Trophoblast cell (in vitro differentiated cells and primary cell): ENCODE measurements around the gene AGXT2.

Experiments
- DNase-seq, 2 donors: peaks; one replicate each; pipeline ENCODE4 v3.0.0-alpha.2; 2016
- H2AFZ ChIP-seq: 2 replicates; pipeline ENCODE4 v1.6.1; 2013; ENCODE audit warnings: low read length, moderate library complexity, mild to moderate bottlenecking; ENCODE audit not compliant: insufficient read depth, poor library complexity
- H2AK5ac ChIP-seq: 2 replicates; pipeline ENCODE4 v1.6.1; 2013; ENCODE audit warnings: mild to moderate bottlenecking, low read length
- H2BK120ac ChIP-seq: 2 replicates; pipeline ENCODE4 v1.6.1; 2013; ENCODE audit warnings: low read length, mild to moderate bottlenecking, moderate library complexity; ENCODE audit not compliant: insufficient read depth, poor library complexity
- H2BK12ac ChIP-seq: 2 replicates; pipeline ENCODE4 v1.6.1; 2013; ENCODE audit warnings: mild to moderate bottlenecking, low read length, moderate library complexity
- H2BK5ac ChIP-seq: 2 replicates; pipeline ENCODE4 v1.6.1; 2013; ENCODE audit warnings: low read length, low read depth, moderate library complexity, mild to moderate bottlenecking; ENCODE audit not compliant: poor library complexity
- H3K14ac ChIP-seq: 2 replicates; pipeline ENCODE4 v1.6.1; 2013; ENCODE audit warnings: mild to moderate bottlenecking, low read length
- H3K18ac ChIP-seq: 2 replicates; pipeline ENCODE4 v1.6.1; 2013; ENCODE audit warnings: mild to moderate bottlenecking, low read length
- H3K23ac ChIP-seq: 2 replicates; pipeline ENCODE4 v1.6.1; 2013; ENCODE audit warnings: low read length
- H3K27ac ChIP-seq: 2 replicates; pipeline ENCODE4 v1.5.1; 2013; ENCODE audit warnings: low read depth, mild to moderate bottlenecking, inconsistent platforms, low read length, moderate library complexity
- H3K27me3 ChIP-seq: 2 replicates; pipeline ENCODE4 v1.6.1; 2013; ENCODE audit warnings: inconsistent platforms, mild to moderate bottlenecking, low read length, moderate library complexity; ENCODE audit not compliant: insufficient read depth
- H3K36me3 ChIP-seq, 2 experiments: 1 replicate in 1 of 2; 2 replicates in 1 of 2; pipeline ENCODE4 v1.6.1; 2013; ENCODE audit warnings: low read length in 2 of 2, mild to moderate bottlenecking in 2 of 2, moderate library complexity in 1 of 2; ENCODE audit not compliant: insufficient read depth in 2 of 2, control insufficient read depth in 1 of 2
- H3K4ac ChIP-seq: 2 replicates; pipeline ENCODE4 v1.6.1; 2013; ENCODE audit warnings: low read depth, mild to moderate bottlenecking, low read length, moderate library complexity
- H3K4me1 ChIP-seq, 2 experiments: 1 replicate in 1 of 2; 2 replicates in 1 of 2; pipeline ENCODE4 v1.6.1; 2013; ENCODE audit warnings: low read length in 2 of 2, mild to moderate bottlenecking in 2 of 2, moderate library complexity in 1 of 2; ENCODE audit not compliant: insufficient read depth in 2 of 2, control insufficient read depth in 1 of 2
- H3K4me2 ChIP-seq: 2 replicates; pipeline ENCODE4 v1.6.1; 2013; ENCODE audit warnings: inconsistent platforms, mild to moderate bottlenecking, low read length, moderate library complexity
- H3K4me3 ChIP-seq: 2 replicates; pipeline ENCODE4 v1.5.1; 2013; ENCODE audit warnings: mild to moderate bottlenecking, low read depth, low read length, inconsistent platforms
- H3K79me1 ChIP-seq: one replicate; pipeline ENCODE4 v1.6.1; 2013; ENCODE audit warnings: low read length
- H3K79me2 ChIP-seq: 2 replicates; pipeline ENCODE4 v1.6.1; 2013; ENCODE audit warnings: low read length, mild to moderate bottlenecking; ENCODE audit not compliant: control insufficient read depth, insufficient read depth, poor library complexity
- H3K9ac ChIP-seq: 2 replicates; pipeline ENCODE4 v1.6.1; 2013; ENCODE audit warnings: mild to moderate bottlenecking, low read length
- H3K9me3 ChIP-seq: 2 replicates; pipeline ENCODE4 v1.6.1; 2013; ENCODE audit warnings: low read depth, mild to moderate bottlenecking, control low read depth, inconsistent platforms, low read length; ENCODE audit not compliant: insufficient read depth
- H4K12ac ChIP-seq: 2 replicates; pipeline ENCODE4 v1.6.1; 2013; ENCODE audit warnings: low read depth, mild to moderate bottlenecking, low read length, moderate library complexity
- H4K8ac ChIP-seq: 2 replicates; pipeline ENCODE4 v1.6.1; 2013; ENCODE audit warnings: low read depth, mild to moderate bottlenecking, low read length, moderate library complexity
- H4K91ac ChIP-seq: one replicate; pipeline ENCODE4 v1.6.1; 2013; ENCODE audit warnings: low read depth, mild to moderate bottlenecking, low read length, moderate library complexity
- WGBS: extraction: QIAGEN DNeasy Blood & Tissue Kit; methylation state at CpG from one replicate; pipeline ENCODE4 v1.1.7; 2013; ENCODE audit warnings: missing lambda C conversion rate; ENCODE audit not compliant: insufficient read length, insufficient coverage; ENCODE audit errors: extremely low coverage; 5-methylcytosine and 5-hydroxymethylcytosine counted together

AGXT2 gene

GRCh38 chr5:35073160-35073559 lies 25.4 kb upstream of the AGXT2 start:
- Histone ChIP-seq H3K27ac (no peak overlapping the region), H2AFZ (no peak overlapping the region), H3K4ac (no peak overlapping the region), H3K4me1 (no peaks in the 10 kb centered on the region), H2BK12ac (no peak overlapping the region), H3K9ac (no peak overlapping the region), H2BK120ac (no peak overlapping the region), H3K14ac (no peak overlapping the region), H3K27me3 (no peaks in the 10 kb centered on the region), H3K9me3 (no peaks in the 10 kb centered on the region), H4K8ac (no peak overlapping the region), H4K12ac (no peak overlapping the region), H3K18ac (no peak overlapping the region), H3K4me2 (no peak overlapping the region), H3K36me3 (no peaks in the 10 kb centered on the region), H2AK5ac (no peak overlapping the region), H3K79me1 (no peaks in the 10 kb centered on the region), H4K91ac (no peak overlapping the region), H3K4me3 (no peak overlapping the region), H3K79me2 (no peaks in the 10 kb centered on the region), H2BK5ac (no peak overlapping the region), H3K23ac (no peak overlapping the region)
- DNase-seq, result no peak
- WGBS, result no CpG with 5 or more reads among the region's 4 CpGs

GRCh38 chr5:35069188-35069587 lies 21.4 kb upstream of the AGXT2 start:
- H3K14ac ChIP-seq, result no peak overlapping the region
- H3K18ac ChIP-seq, result no peak overlapping the region
- H3K4me1 ChIP-seq, result no peaks in the 10 kb centered on the region
- no peak overlapping the region for H2AFZ ChIP-seq
- H3K4me3 ChIP-seq, result no peak overlapping the region
- no CpG with 5 or more reads among the region's 1 CpG for WGBS
- no peak for DNase-seq
- H3K4me2 ChIP-seq, result no peak overlapping the region
- no peak overlapping the region for H4K91ac ChIP-seq
- H2AK5ac ChIP-seq, result no peak overlapping the region
- H4K12ac ChIP-seq, result no peak overlapping the region
- H2BK120ac ChIP-seq, result no peak overlapping the region
- H3K23ac ChIP-seq, result no peak overlapping the region
- no peak overlapping the region for H3K27ac ChIP-seq
- no peaks in the 10 kb centered on the region for H3K79me2 ChIP-seq
- no peak overlapping the region for H3K9ac ChIP-seq
- H4K8ac ChIP-seq, result no peak overlapping the region
- no peak overlapping the region for H2BK12ac ChIP-seq
- H2BK5ac ChIP-seq, result no peak overlapping the region
- no peaks in the 10 kb centered on the region for H3K36me3 ChIP-seq
- H3K9me3 ChIP-seq, result no peaks in the 10 kb centered on the region
- H3K4ac ChIP-seq, result no peak overlapping the region
- no peaks in the 10 kb centered on the region for H3K27me3 ChIP-seq
- H3K79me1 ChIP-seq, result no peaks in the 10 kb centered on the region

GRCh38 chr5:35067985-35068384 lies 20.2 kb upstream of the AGXT2 start:
- no peak for DNase-seq
- Histone ChIP-seq H3K18ac (no peak overlapping the region), H2BK12ac (no peak overlapping the region), H2AFZ (no peak overlapping the region), H4K8ac (no peak overlapping the region), H3K27ac (no peak overlapping the region), H3K9ac (no peak overlapping the region), H3K4me3 (no peak overlapping the region), H4K91ac (no peak overlapping the region), H3K14ac (no peak overlapping the region), H3K79me2 (no peaks in the 10 kb centered on the region), H3K27me3 (no peaks in the 10 kb centered on the region), H2BK5ac (no peak overlapping the region), H3K79me1 (no peaks in the 10 kb centered on the region), H3K4ac (no peak overlapping the region), H3K36me3 (no peaks in the 10 kb centered on the region), H3K4me1 (no peaks in the 10 kb centered on the region), H3K4me2 (no peak overlapping the region), H4K12ac (no peak overlapping the region), H2BK120ac (no peak overlapping the region), H2AK5ac (no peak overlapping the region), H3K23ac (no peak overlapping the region), H3K9me3 (no peaks in the 10 kb centered on the region)
- no CpG with 5 or more reads among the region's 2 CpGs for WGBS

DNA sequence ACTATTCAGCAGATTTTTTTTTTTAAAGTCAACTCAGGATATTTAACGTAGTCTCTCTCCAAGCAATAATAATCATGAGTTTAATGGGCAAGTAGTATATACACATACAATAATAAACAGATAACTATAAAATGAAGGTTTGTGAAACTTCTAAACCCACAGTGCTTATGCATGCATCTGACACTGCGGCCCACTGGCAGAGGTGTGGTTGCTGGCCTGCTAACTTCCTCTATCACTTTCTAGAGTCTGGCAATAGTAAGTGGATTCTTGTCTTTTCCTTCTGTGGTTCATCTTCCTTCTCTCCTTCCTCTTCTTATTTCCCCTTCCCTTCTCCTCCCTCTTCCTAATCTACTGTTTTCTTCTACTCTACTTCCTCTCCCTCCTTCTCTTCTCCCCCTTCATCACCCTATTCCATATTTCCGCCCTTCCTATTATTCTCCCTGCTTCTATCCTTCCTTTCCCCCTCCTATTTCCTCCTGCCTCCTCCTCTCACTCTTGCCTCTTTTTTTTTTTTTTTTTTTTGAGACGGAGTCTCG lies 18.6 kb upstream of the AGXT2 start:
- no peak overlapping the region for H3K4me3 ChIP-seq
- no peak overlapping the region for H3K9ac ChIP-seq
- H3K9me3 ChIP-seq, result no peaks in the 10 kb centered on the region
- 100% methylated on average over 1 of the region's 5 CpGs for WGBS
- no peak overlapping the region for H3K4ac ChIP-seq
- H3K23ac ChIP-seq, result no peak overlapping the region
- no peak overlapping the region for H2AFZ ChIP-seq
- no peak overlapping the region for H3K14ac ChIP-seq
- no peak overlapping the region for H3K18ac ChIP-seq
- H3K27ac ChIP-seq, result no peak overlapping the region
- no peak overlapping the region for H4K91ac ChIP-seq
- no peak overlapping the region for H4K8ac ChIP-seq
- no peak overlapping the region for H2AK5ac ChIP-seq
- no peak for DNase-seq
- H2BK12ac ChIP-seq, result no peak overlapping the region
- no peaks in the 10 kb centered on the region for H3K79me2 ChIP-seq
- H4K12ac ChIP-seq, result no peak overlapping the region
- H2BK120ac ChIP-seq, result no peak overlapping the region
- no peaks in the 10 kb centered on the region for H3K4me1 ChIP-seq
- no peak overlapping the region for H2BK5ac ChIP-seq
- no peaks in the 10 kb centered on the region for H3K79me1 ChIP-seq
- no peak overlapping the region for H3K4me2 ChIP-seq
- no peaks in the 10 kb centered on the region for H3K27me3 ChIP-seq
- no peaks in the 10 kb centered on the region for H3K36me3 ChIP-seq
